NCI-H226 (cell line): ENCODE measurements around the gene DROSHA.
A peak's percentile ranks its signal among the peaks of the same experiment; 100 is the strongest.

Experiments used
- DNase-seq: peaks from one replicate; pipeline ENCODE4 v3.0.0-alpha.2; 2015

The DROSHA gene

DNA sequence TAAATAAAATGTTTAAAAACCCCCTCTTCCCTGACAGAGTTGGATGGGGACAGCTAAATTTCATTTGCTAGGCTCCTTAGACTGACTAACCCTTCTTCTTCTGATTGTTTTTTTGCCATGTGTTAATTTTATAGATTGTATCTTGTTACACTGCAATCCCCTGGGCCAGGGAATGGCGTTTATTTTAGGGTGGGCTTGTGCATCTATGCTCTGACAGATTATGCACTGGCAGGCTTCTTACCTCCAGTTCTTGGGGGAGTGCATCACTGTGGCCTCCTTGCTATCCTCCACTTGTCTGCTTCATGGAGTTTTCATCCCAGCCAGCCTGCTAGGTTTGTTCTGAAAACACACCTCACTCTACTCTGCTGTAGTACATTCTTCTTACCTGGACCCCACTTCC, 159.8 kb downstream of the DROSHA start:
- no peak for DNase-seq

DNA sequence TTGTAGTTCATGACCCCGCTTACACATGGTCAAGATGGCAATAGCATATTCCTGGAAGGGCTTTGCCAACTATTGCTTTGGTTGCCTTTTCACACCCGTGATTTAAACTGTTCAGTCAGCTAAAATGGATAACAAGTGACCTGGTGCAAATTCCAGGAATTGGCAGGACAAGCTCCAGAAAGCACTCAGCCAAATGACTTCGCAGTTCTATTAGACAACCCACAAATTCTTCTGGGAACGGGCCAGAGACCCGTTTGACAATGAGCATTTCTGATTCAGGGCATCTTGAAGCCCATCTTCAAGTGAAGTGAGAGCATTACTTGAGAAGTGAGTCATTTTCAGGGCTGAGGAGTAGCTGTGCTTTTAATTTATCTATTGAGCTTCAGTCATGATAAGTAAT, 165.0 kb downstream of the DROSHA start:
- peak; percentile 23 for DNase-seq

DNA sequence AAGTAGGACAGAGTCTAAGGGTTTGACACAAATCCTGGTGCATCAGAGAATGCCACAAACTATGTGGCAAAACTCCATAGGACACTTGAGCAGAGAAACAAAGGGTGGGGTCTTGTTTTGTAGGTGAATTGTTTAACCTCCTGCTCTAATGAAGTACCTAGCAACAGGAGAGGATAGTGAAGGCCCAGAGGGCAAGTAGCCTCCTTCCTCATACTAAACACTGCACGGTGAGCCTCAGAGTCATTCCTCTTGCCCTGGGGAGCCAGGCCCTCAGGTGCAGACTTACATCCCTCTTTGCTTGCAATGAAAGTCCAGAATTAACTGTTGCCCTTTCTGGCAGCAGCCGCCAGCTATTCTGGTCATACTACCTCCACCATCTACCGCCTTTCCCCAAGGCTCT, 166.1 kb downstream of the DROSHA start:
- no peak for DNase-seq

DNA sequence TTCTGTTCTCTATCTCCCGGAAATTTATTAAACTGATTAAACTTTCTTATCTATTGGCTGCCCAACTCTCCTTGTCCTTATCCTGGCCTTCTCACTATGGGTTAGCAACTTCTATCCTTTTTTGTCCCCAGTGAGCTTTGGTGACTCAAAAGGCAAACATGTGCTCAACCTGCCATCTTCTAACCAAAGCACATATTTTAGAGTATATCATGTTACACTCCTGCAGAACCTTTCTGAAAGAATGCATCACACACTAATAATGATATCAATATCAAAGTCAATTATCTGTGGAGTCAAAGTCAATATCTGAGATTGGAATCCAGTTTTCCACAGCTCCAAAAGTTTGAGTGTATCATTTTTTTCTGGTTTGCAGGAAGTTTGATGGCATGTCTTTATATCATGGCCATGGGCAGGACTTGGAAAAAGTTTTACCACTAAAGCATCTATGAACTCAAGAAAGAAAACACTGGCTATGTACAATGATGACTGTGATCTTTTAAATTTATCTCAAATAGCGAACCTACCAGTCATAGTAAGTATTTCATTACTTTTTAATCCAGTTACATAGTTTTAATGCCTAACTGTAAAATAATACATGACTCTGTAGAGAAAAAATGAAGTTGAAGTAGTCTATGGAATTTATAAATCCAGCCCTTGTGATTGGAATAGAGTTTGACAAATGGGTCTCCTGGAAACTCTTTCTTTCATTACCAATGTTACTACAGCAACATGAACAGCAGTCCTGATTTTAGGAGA, 166.8 kb downstream of the DROSHA start:
- peak; percentile 62 for DNase-seq

DNA sequence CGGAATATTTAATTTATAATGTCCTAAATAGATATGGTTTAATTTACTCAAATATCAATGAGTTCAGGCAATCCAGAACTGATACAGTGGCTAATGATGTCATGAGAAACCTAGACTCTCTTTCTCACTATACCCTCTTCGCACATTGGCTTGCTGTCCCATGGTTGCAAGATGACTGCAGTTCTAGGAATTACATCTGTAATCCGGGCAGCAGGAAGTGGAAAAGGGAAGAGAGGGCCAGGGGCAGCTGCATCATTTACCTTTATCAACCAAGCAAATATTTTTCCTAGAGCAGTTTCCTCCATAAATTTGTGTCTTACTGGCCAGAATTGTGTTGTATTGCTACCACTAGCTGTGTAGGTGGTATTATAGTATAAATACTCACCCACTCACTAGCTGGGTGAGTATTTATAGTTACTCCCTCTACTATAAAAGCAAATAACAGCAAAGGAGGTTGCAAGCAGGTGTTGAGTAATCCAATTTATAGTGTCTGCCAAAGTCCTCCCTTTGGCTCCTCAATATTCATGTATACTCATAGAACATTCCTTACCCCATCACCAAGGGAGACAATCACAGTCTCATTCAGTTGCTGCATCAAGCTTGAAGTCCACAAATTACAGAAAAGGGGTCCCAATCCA, 168.8 kb downstream of the DROSHA start:
- peak; percentile 72 for DNase-seq

DNA sequence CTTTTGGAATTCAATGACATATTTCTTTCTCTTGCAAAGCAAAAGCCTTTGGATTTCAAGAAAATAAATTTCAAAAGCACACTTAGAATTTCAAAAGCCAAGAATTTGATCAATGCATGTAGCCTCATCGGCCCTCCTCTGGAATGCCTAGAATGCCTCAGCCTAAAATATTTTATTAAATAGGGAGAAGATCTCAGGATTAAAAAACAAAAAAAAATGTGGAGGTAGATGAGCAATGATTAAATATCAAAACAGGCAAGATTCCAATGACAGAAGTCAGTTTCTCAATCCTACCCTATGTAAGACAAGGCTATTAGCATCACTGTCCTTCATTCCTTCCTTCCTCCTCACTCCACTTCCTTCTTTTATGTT, 169.4 kb downstream of the DROSHA start:
- peak; percentile 50 for DNase-seq

- peak; percentile 33 for DNase-seq
Measured at GRCh38 chr5:31361704-31362528, 170.0 kb downstream of the DROSHA start.

DNA sequence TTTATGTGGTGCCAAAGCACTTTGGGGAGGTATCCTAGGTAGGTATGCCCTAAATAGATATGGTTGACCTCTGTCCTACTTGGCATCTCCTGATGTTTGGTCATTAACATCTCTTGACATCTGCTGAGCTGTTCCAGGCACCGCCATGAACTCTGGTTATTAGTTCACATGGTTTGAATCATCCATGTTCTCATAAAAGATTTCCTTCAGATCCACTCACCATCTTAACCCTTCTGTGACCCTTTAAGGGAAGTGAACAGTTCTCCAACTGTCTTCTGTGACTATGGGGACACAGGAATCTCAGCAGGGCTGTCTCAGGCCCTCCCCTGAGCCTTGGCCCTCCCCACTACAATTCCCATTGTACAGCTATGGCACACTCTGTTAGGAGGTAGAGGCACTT, 170.7 kb downstream of the DROSHA start:
- DNase-seq, result peak; percentile 92

DNA sequence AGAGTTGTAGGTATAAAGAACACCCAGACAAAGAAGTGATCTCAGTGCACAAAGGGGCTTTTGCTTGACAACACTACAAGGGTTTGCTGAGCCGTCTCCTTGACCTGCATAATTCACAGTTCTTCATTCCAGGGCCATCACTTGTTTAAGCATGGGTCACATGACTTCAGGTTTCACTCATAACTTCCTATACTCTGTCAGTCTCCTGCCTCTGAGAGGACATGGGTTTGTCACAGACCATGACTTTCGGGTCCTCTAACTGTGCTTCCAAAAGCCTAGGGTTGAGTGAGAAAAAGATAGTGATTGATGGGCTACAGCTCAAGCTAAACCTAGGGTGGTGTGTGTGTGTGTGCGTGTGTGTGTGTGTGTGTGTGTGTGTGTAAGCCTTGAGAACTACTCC, 172.1 kb downstream of the DROSHA start:
- no peak for DNase-seq

GRCh38 chr5:31357038-31357437, 174.9 kb downstream of the DROSHA start:
- DNase-seq, result no peak

DNA sequence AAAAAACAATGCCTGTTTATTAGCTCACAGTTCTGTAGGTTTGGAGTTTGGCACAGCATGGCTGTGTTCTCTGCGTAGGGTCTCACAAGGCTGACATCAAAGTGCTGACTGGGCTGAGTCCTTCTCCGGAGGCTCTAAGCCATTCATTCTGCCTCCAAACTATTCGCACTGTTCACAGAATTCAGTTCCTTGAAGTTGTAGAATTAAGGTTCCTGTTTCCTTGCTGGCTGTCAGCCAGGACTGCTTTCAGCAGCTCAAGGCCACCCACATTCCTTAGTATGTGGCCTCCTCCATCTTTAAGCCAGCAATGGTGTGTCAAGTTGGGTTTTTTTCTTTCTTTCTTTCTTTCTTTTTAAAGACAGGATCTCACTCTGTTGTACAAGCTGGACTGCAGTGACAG, 176.6 kb downstream of the DROSHA start:
- no peak for DNase-seq
